ENCODE results near the gene MEF2C.

MEF2C gene

GRCh38 chr5:88673253-88674105 is 209.5 kb downstream of the MEF2C start:
- DNase-seq (ENCODE audit: low read depth), result no peak

- DNase-seq (ENCODE audit: low read depth), result no peak
Measured at GRCh38 chr5:88672644-88673252, 210.2 kb downstream of the MEF2C start.

DNA sequence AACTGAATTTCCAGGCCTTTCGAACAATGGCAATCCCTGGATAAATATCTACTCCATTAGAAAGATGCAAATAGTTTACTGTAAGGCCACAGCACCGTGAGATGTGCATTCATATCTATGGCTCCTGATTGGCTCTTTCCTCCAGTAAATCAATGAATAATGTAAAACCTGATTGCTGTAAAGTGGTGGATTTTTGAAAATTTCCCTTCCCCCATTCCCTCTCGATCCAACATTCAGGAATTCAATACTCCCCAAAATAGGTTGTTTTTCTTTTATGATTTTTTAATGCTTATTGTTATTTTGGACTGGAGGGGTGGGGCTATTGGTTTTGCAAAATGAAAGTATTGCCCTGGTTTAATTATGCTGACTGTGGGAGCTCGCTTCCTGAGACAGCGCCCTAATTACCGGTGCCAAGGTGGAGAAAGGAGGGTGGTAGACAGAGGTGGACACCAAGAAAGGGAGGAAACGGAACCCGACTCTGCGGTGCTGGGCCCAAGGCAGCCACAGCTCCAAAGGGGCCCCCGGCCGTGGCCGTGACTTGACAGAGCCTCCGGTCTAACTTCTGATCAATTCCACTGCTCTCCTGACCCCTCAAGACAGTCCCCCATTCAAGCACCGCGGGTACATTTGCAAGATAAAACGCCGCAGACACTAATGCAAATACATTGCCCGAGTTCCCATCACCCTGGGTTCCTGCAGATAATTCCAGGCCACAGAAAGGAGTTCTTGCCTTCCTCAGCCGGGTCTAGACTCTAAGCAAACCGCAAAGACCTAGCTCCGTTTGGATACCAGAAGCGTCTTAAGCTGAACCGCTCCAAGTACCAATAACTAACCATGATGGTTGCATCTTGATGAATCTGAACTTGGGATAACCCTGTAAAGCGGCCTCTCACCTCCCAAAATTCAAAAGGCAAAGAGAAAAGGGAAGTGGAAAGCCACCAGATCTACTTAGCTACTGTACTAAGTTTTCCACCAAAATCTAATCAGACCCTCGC is 211.2 kb downstream of the MEF2C start:
- DNase-seq (ENCODE audit: low read depth), result no peak

- no peak for DNase-seq (ENCODE audit: low read depth)
Measured at GRCh38 chr5:88671106-88671504, 211.9 kb downstream of the MEF2C start.

GRCh38 chr5:88670461-88670860 is 212.5 kb downstream of the MEF2C start:
- no peak for DNase-seq (ENCODE audit: low read depth)

GRCh38 chr5:88669371-88670050 is 213.5 kb downstream of the MEF2C start:
- DNase-seq (ENCODE audit: low read depth), result no peak

DNA sequence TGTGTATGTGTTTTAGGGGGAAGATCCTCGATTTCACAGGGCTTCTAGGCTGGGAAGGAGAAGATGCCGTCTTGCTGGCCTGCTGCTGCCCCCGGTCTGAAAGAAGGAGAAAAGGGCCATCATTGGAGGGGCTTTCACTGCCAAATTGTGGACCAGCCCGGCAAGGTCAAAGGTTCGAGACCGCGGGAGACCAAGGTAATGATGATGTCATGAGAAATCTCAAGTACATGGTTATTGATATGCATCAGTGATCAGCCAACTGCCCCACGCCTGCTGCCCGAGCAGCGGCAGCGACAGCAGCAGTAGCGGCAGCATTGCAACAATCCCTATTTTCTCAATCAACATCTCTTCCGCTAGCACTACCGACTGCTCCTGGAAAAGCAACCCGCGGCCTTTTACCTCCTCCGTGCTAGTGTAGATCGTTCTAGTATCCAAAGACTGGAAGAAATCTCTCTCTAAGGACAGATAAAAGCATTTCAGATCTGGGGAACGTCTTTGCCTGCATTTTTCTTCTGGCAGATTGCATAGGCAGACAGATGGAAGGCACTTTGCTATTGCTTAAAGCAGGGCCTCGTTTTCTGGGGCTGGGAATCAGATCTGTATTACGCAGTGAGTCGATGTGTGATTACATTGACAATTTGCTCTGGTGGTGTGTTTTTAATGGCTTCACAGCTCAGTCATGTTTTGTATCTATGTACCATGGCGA is 215.3 kb downstream of the MEF2C start:
- no peak for DNase-seq (ENCODE audit: low read depth)
